ENCODE data around the gene CPED1. TPM values are rescaled to one million over a fixed set of nuclear protein-coding genes. Genes with fewer than 3 reads are reported as not detected.
A peak's percentile ranks its signal among the peaks of the same experiment; 100 is the strongest.

Gene CPED1
- total and polyA plus RNA-seq, 10 of the 15 experiments (the other 5 are each of a cell fraction or from before 2014, with no cell fraction given): 0.01 to 0.77 (median 0.10) TPM; not detected in 1

DNA sequence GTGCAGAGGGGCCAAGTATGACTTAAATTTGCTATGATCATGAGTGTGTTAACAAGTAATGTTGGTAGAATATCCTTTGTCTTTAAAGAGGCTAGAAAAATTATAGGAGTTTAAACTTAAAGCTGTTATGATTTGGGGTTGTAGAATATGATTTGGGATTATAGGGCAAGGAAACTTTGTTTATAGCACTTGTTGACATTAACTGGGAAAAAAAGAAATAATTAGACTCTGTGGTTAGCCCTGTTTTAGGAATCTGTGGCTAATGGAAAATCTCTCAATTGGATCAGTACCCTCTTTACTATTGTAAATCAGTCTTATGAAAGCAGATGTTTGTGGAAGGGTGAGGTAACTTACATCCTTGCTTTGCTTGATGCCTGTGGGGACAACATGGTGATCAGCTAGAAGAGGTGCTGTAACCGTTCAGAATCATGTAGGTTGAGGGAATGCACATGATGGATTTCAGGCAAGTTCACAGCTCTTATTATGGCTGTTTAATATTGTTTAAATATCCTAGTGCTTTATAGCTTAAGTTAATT, 26.8 kb upstream of the CPED1 start:
- ChIA-PET POLR2A (interaction anchor here (1.0 to 2.0 kb wide), 2 partner anchors 10 to 11 kb away, joined by 3 to 8 read pairs; partner anchors contain the start of gene ING3), SMC1A (ENCODE audit: uncharacterized antibody, unreplicated experiment) (interaction anchor here (1.0 to 1.5 kb wide), 4 partner anchors 11 to 169 kb away, joined by 3 to 4 read pairs (median 4); partner anchors contain the start of gene ING3), RAD21 (ENCODE audit: unreplicated experiment) (interaction anchor here (1.3 to 1.4 kb wide), 3 partner anchors 8 to 170 kb away, joined by 3 to 5 read pairs (median 3); no protein-coding TSS in a partner anchor), CTCF (interaction anchor here (1.0 to 3.0 kb wide), 5 partner anchors 11 to 170 kb away, joined by 3 to 13 read pairs (median 7); partner anchors contain the start of genes CPED1 and ING3)
- BruUV-seq (replicated peaks): no TSS peak
- no peak overlapping the region for H2AFZ ChIP-seq (ENCODE audit: control insufficient read depth, low read depth, low read length)
- intact Hi-C loops (cut with micrococcal nuclease; ENCODE audit: unreplicated experiment): no loop called here
- H3K9ac ChIP-seq (ENCODE audit: control insufficient read depth, insufficient read depth, low read length): no peak overlapping the region
- no peak overlapping the region for H3K4me3 ChIP-seq
- H3K27me3 ChIP-seq (replicated peaks in 1 of 2; ENCODE audit: control insufficient read depth in 2 of 2, insufficient read depth in 2 of 2, low read length in 1 of 2): no peaks in the 10 kb centered on the region
- no peaks in the 10 kb centered on the region for H3K4me1 ChIP-seq (ENCODE audit: control insufficient read depth, insufficient read depth, low read length)
- WGBS (ENCODE audit: insufficient coverage, insufficient replicate concordance, low lambda C conversion rate, missing lambda C conversion rate): 100% methylated on average over 1 of the region's 1 CpG
- no peak overlapping the region for H3K4me2 ChIP-seq (ENCODE audit: control insufficient read depth, insufficient read depth)
- DNase-seq (ENCODE audit: low read depth, low spot score) (no peak), FAIRE-seq (no peak), ATAC-seq (peak; percentile 43; the same call in 2 of the 3 replicates)
- H3K27ac ChIP-seq (ENCODE audit: control insufficient read depth, insufficient read depth): no peak overlapping the region
- H4K20me1 ChIP-seq (ENCODE audit: control insufficient read depth, insufficient read depth): no peaks in the 10 kb centered on the region
- H3K36me3 ChIP-seq (ENCODE audit: control insufficient read depth in 2 of 2, insufficient read depth in 2 of 2, low read length in 1 of 2): peaks cover 0 to 12% of the 10 kb centered on the region in 2 experiments; a peak in 1 of 4 replicates
- TF ChIP-seq, protein P1, sequence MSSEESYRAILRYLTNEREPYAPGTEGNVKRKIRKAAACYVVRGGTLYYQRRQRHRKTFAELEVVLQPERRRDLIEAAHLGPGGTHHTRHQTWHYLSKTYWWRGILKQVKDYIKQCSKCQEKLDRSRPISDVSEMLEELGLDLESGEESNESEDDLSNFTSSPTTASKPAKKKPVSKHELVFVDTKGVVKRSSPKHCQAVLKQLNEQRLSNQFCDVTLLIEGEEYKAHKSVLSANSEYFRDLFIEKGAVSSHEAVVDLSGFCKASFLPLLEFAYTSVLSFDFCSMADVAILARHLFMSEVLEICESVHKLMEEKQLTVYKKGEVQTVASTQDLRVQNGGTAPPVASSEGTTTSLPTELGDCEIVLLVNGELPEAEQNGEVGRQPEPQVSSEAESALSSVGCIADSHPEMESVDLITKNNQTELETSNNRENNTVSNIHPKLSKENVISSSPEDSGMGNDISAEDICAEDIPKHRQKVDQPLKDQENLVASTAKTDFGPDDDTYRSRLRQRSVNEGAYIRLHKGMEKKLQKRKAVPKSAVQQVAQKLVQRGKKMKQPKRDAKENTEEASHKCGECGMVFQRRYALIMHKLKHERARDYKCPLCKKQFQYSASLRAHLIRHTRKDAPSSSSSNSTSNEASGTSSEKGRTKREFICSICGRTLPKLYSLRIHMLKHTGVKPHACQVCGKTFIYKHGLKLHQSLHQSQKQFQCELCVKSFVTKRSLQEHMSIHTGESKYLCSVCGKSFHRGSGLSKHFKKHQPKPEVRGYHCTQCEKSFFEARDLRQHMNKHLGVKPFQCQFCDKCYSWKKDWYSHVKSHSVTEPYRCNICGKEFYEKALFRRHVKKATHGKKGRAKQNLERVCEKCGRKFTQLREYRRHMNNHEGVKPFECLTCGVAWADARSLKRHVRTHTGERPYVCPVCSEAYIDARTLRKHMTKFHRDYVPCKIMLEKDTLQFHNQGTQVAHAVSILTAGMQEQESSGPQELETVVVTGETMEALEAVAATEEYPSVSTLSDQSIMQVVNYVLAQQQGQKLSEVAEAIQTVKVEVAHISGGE (CRISPR knock-in tag; IDR thresholded peaks at IDR 0.05): no peak
- no peak for TF ChIP-seq HDGF (IDR thresholded peaks at IDR 0.05)
- TF ChIP-seq ZNF217 (IDR thresholded peaks at IDR 0.05): no peak
- TF ChIP-seq NR2C1 (IDR thresholded peaks at IDR 0.05): no peak
- H3K79me2 ChIP-seq (ENCODE audit: control insufficient read depth, insufficient read depth, low read length): no peaks in the 10 kb centered on the region
- in situ Hi-C loops (cut with MboI): loop anchor here (25.0 kb wide), 1 partner anchor 576 kb away; no protein-coding TSS in a partner anchor
- H3K9me3 ChIP-seq (replicated peaks; ENCODE audit: control insufficient read depth, insufficient read depth, low read length): no peaks in the 10 kb centered on the region
